GM12865 (cell line): ENCODE results near the gene SIAE.

Source experiments
- DNase-seq: peaks from one replicate; pipeline ENCODE4 v3.0.0; 2010; ENCODE audit warnings: low read depth
- H3K4me3 ChIP-seq: 2 replicates; pipeline ENCODE4 v1.5.1; 2011; ENCODE audit warnings: mild to moderate bottlenecking, low read depth, low read length, control low read depth
- CTCF ChIP-seq: IDR thresholded peaks from 2 replicates; pipeline ENCODE4 v1.5.1; 2011; ENCODE audit warnings: low read length, control low read depth, low read depth, inconsistent platforms; ENCODE audit not compliant: insufficient read depth; ENCODE audit errors: missing control alignments

SIAE gene

GRCh38 chr11:124716591-124716990, 43.1 kb upstream of the SIAE start:
- no peak for DNase-seq
- no peak for TF ChIP-seq CTCF

DNA sequence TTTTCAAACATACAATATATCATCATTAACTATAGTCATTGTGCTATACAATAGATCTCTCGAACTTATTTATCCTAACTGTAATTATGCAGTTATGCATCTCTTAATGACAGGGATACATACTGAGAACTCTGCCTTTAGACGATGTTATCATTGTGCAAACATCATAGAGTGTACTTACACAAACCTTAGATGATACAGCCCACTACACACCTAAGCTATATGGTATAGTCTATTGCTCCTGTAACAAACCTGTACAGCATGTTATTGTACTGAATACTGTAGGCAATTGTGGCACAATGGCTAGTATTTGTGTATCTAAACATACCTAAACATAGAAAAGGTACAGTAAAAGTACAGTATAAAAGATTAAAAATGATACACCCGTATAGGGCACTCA, 38.9 kb upstream of the SIAE start:
- no peak for TF ChIP-seq CTCF
- H3K4me3 ChIP-seq, result no peak overlapping the region
- DNase-seq, result no peak

More at GRCh38 chr11:124716591-124716990, 43.1 kb upstream of the SIAE start:
- no peak overlapping the region for H3K4me3 ChIP-seq

DNA sequence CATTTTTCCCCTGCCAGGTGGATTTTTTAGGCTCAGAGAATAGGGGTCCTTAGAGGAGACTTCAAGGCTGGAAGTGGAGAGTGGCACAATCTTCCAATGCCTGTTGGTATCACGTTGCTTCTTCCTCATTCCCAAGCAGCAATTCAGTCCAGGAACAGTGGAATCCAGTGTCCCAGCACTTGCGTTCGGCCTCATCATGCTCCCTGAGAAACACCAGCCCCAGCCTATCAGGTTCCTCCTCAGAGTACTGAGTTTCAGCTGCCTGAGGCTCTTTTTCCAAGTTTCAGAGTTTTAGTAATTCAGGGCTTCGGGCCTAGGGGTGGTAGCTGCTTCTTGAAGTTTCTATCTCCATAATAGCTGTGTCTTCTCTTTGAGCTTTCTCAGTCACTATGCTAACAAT, 34.3 kb upstream of the SIAE start:
- TF ChIP-seq CTCF, result no peak
- H3K4me3 ChIP-seq, result no peak overlapping the region
- no peak for DNase-seq

GRCh38 chr11:124700028-124700427, 26.5 kb upstream of the SIAE start:
- no peak for DNase-seq
- no peak overlapping the region for H3K4me3 ChIP-seq
- TF ChIP-seq CTCF, result no peak

GRCh38 chr11:124699547-124699946, 26.0 kb upstream of the SIAE start:
- no peak for DNase-seq
- no peak overlapping the region for H3K4me3 ChIP-seq
- TF ChIP-seq CTCF, result no peak

DNA sequence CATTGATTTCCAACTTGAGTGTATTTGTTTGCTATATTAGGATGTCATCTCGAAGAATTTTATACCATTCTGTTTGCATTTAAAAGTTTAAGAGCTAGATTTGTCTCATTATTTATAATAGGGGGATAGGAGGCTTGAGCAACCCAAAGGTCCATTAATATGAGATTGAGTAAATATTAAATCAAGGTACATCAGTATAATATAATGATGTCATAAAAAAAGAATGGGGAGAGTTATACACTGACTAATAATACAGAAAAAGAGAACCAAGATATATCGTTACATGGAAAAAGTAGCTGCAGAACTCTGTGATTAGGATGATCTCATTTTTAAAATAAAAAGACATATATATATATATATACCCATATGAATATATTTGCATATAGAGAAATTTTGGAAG, 19.6 kb upstream of the SIAE start:
- DNase-seq, result no peak
- H3K4me3 ChIP-seq, result no peak overlapping the region
- TF ChIP-seq CTCF, result no peak

DNA sequence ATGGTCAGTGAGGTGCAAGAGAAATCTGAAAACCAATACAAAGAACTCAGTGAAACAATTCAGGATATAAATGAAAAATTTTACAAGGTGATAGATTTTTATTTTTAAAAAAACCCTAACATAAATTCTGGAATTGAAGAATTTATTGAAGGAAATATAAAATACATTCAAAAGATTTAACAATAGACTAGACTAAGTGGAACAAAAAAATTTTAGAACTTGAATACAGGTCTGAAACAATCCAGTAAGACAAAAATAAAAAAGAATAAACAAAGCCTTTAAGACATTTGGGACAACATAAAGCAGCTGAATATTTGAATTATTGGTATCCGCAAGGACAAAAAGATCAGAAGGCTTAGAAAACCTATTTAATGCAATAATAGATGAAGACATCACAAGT, 8.9 kb upstream of the SIAE start:
- H3K4me3 ChIP-seq, result no peak overlapping the region
- no peak for TF ChIP-seq CTCF
- DNase-seq, result no peak
